Measurements from ENCODE around the gene TMEM220. TPM values are rescaled to one million over a fixed set of nuclear protein-coding genes. Genes with fewer than 3 reads are reported as not detected.
"Not testable (repeated sequence)": the region's sequence is repeated elsewhere in the genome, so short reads cannot be mapped to it uniquely, and the experiment has no call there.

The TMEM220 gene
- polyA plus RNA-seq, 1 donor = 39.7 TPM

DNA sequence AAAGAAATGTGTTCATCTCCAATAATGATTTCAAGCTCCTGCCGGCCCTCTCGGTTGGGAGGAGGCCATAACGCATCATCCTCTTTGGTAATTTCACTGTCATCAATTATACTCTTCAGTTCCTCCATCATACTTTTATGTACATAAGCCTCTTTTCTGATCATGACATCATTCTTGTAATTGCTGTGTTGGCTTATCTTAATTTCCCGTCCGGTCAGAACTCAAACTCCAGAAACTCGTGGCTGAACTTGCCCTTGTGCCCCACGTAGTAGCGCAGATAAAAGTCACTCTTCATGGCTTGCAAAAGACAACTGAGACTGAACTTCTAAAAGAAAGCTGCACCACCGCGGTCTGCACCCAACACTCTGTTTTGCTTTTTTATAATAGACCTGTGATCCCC lies 13.6 kb downstream of the TMEM220 start:
- Histone ChIP-seq H3K36me3 (ENCODE audit: control insufficient read depth, insufficient read depth, low read length) (peaks cover 24% of the 10 kb centered on the region), H3K4me3 (ENCODE audit: low read length) (no peak overlapping the region), H3K4me1 (ENCODE audit: control insufficient read depth, insufficient read depth, low read length) (peaks cover 10% of the 10 kb centered on the region), H3K27me3 (ENCODE audit: control insufficient read depth, insufficient read depth, low read length) (no peaks in the 10 kb centered on the region), H3K9me3 (ENCODE audit: control insufficient read depth, low read depth, low read length) (no peaks in the 10 kb centered on the region), H3K27ac (ENCODE audit: low read length) (peak overlapping the region; percentile 82)
- DNase-seq = peak; percentile 61 to 84
- 100% methylated on average over 1 of the region's 10 CpGs for WGBS (ENCODE audit: insufficient coverage, low lambda C conversion rate)

DNA sequence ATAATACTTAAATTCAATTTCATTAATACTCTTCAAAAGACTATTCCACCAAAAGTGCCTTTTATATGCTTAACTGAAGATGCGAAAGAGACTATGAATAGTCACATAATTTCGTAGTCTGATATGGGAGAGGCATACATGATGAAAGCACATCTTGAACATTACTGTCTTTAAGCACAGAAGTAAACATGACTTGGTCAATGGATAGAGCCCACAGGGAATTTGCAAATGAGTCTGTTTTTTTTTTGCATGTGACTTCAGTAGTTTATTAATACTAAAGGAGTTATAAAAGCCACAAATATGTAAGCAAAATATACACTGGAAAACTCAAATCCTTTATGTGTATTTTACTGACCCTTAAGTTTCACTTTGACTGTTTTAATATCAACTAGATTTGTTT lies 16.5 kb downstream of the TMEM220 start:
- H3K9me3 ChIP-seq (ENCODE audit: control insufficient read depth, low read depth, low read length) = no peaks in the 10 kb centered on the region
- peaks cover 44% of the 10 kb centered on the region for H3K36me3 ChIP-seq (ENCODE audit: control insufficient read depth, insufficient read depth, low read length)
- WGBS (ENCODE audit: insufficient coverage, low lambda C conversion rate) = no CpG with 5 or more reads among the region's 2 CpGs
- H3K4me3 ChIP-seq (ENCODE audit: low read length) = no peak overlapping the region
- H3K4me1 ChIP-seq (ENCODE audit: control insufficient read depth, insufficient read depth, low read length) = peaks cover 10% of the 10 kb centered on the region
- no peak for DNase-seq
- no peaks in the 10 kb centered on the region for H3K27me3 ChIP-seq (ENCODE audit: control insufficient read depth, insufficient read depth, low read length)
- no peak overlapping the region for H3K27ac ChIP-seq (ENCODE audit: low read length)

DNA sequence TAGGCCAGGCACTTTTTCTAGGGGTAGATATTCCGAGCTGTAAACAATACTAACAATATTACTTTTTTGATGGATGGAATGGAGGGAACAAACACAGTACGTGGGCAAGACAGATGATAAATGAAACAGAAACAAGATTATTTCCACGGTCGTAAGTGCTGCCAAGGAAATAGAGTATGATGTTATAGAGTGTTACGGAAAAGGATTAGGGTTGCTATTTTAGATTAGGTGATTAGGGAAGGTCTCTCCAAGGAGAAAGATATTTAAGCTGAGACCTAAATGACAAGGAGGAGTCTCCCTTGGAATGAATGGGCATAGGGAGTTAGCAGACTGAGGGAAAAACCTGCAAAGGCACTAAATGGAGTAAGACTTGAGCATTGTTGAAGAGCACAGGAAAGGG lies 24.1 kb downstream of the TMEM220 start:
- WGBS (ENCODE audit: insufficient coverage, low lambda C conversion rate) = 87% methylated on average over 4 of the region's 5 CpGs
- peaks cover 45% of the 10 kb centered on the region for H3K36me3 ChIP-seq (ENCODE audit: control insufficient read depth, insufficient read depth, low read length)
- H3K4me1 ChIP-seq (ENCODE audit: control insufficient read depth, insufficient read depth, low read length) = no peaks in the 10 kb centered on the region
- no peak for DNase-seq
- no peaks in the 10 kb centered on the region for H3K9me3 ChIP-seq (ENCODE audit: control insufficient read depth, low read depth, low read length)
- H3K4me3 ChIP-seq (ENCODE audit: low read length) = no peak overlapping the region
- no peak overlapping the region for H3K27ac ChIP-seq (ENCODE audit: low read length)
- H3K27me3 ChIP-seq (ENCODE audit: control insufficient read depth, insufficient read depth, low read length) = no peaks in the 10 kb centered on the region

DNA sequence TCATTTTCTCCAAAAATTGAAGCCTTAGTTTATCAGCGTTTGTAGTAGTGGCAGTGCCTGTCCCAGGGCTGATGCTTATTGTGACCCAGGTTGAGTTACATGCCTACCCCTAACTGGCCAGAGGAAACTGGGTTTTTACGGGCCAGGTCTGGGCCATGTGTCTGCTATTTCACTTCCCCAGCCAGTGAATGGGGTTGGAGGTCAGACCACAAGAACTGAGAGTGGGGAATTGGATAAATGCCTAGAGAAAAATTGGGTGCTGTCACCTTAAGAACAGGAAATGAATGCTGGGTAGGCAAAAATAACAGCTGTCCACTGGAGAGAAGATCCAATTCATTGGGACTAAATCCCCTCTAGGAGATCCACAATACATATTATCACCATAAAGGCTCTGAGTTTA lies 27.2 kb downstream of the TMEM220 start:
- no peaks in the 10 kb centered on the region for H3K27me3 ChIP-seq (ENCODE audit: control insufficient read depth, insufficient read depth, low read length)
- DNase-seq = no peak
- no peaks in the 10 kb centered on the region for H3K4me1 ChIP-seq (ENCODE audit: control insufficient read depth, insufficient read depth, low read length)
- no peak overlapping the region for H3K27ac ChIP-seq (ENCODE audit: low read length)
- H3K36me3 ChIP-seq (ENCODE audit: control insufficient read depth, insufficient read depth, low read length) = peaks cover 25% of the 10 kb centered on the region
- WGBS (ENCODE audit: insufficient coverage, low lambda C conversion rate) = no CpG with 5 or more reads among the region's 2 CpGs
- no peak overlapping the region for H3K4me3 ChIP-seq (ENCODE audit: low read length)
- no peaks in the 10 kb centered on the region for H3K9me3 ChIP-seq (ENCODE audit: control insufficient read depth, low read depth, low read length)

DNA sequence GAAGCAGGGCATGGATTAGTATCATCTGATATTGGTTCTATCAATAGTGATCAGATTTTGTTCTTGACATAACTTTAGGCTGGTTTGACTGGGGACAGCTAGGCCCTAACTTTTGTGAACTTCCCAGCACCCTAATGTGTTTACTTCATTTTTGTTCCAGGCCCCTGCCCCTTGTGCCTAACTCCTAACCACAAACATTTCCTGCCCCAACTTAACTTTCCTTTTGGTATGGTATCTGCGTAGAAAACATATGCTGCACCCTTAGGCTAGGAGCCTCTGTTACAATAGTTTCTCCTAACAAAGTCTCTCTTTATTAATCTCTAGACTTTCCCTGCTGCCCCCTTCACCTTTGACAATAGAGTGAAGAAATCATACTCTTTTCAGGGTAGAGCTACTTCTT lies 30.0 kb downstream of the TMEM220 start:
- Histone ChIP-seq H3K36me3 (ENCODE audit: control insufficient read depth, insufficient read depth, low read length) (peaks cover 9% of the 10 kb centered on the region), H3K4me3 (ENCODE audit: low read length) (no peak overlapping the region), H3K27ac (ENCODE audit: low read length) (no peak overlapping the region), H3K27me3 (ENCODE audit: control insufficient read depth, insufficient read depth, low read length) (no peaks in the 10 kb centered on the region), H3K9me3 (ENCODE audit: control insufficient read depth, low read depth, low read length) (no peaks in the 10 kb centered on the region), H3K4me1 (ENCODE audit: control insufficient read depth, insufficient read depth, low read length) (peaks cover 6% of the 10 kb centered on the region)
- DNase-seq = no peak
- WGBS (ENCODE audit: insufficient coverage, low lambda C conversion rate) = 100% methylated on average over 1 of the region's 1 CpG

DNA sequence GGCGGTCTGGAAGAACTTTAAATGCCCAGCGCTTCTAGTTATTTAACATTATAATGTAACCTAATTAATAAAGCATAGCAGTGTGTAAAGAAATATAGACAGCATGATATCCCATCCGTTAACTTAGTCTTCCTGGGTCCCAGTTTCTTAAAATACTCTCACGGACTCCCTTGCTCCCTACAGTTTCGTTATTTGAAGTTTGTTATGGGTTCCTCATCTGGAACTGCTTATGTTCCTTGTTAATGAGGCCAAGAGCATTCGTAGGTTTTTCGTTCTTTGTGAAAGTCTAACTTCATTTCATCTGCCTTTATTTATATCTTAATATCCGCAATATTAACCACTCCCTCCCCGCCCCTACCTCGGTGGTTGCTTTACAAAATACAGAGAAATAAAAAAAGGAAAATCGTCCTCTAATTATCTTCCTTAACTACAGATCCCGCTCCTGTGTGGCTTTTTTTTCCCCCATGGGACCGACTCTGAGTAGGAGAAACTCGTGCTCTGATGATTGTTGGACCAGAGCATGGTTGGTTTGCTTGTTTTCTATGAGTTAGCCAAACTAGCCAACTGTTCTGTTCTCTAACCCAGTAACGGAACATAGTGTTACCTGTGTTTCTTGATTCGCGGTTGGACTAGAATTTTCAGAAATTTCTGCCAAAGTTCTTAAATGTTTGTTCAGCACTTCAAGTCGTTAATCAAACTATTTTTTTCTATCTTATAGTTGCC lies 31.6 kb downstream of the TMEM220 start:
- 43% methylated on average over 8 of the region's 18 CpGs for WGBS (ENCODE audit: insufficient coverage, low lambda C conversion rate)

DNA sequence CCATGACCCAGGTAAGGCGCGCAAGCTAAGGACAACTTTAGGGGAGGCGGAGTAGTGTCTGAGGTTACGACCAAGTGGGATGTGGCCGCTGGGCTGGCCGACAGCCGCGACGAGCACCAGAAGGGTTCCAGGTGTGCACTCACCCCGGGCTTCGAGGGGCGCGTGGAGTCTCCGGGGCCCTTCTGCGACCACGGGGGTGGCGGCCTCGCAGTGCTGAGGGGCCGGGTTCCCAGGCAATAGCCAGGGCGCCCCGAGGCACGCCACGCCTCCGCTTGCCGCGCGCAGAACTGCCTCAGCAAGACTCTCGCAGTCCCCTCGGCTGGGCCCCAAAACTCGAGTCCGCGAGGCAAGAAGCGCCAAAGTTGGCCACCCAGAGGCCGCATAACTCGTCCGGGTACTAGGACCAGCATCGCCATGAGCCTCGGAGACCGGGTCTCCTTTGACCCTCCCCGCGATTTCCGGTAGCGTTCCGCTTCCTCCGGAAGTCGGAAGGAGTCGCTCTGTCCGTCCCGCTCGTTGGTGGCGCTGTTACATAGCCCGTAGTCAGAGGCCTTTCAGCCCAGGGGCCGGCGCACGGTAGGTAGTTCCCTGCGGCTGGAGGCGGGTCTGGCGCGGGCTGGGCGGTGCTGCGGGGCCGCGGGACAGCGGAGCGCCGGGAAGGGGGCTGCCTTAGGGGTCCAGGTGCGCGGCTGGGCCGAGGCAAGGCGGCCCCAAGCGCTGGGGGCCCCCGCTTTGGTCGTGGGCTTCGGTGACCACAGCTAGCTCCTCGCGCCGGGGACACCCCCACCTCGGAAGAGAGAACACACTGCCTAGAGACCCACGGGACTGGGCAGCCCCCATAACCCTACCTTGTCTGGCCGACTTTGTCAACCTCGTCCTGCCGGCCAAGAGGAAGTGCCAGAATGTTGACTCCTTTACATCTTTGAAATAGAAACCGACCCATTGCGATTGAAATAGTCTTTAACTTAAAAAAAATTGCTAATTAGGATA lies 32.4 kb downstream of the TMEM220 start, which contains the start of the genes ADPRM and SCO1:
Gene ADPRM (plus strand): TSS at position 503 of the 990 bp plus-strand sequence. CDS start 7,333 bp downstream, outside the sequence.
Gene SCO1 (minus strand): TSS at position 442 of the 990 bp plus-strand sequence. CDS start 26 bp downstream, at position 416.
- peak; percentile 95 to 97 for DNase-seq
- Histone ChIP-seq H3K27me3 (ENCODE audit: control insufficient read depth, insufficient read depth, low read length) (no peaks in the 10 kb centered on the region), H3K4me1 (ENCODE audit: control insufficient read depth, insufficient read depth, low read length) (peaks cover 9% of the 10 kb centered on the region), H3K27ac (ENCODE audit: low read length) (peak within 1 kb of the TSS; percentile 93), H3K4me3 (ENCODE audit: low read length) (peak within 1 kb of the TSS; percentile 97), H3K36me3 (ENCODE audit: control insufficient read depth, insufficient read depth, low read length) (peaks cover 24% of the 10 kb centered on the region), H3K9me3 (ENCODE audit: control insufficient read depth, low read depth, low read length) (no peaks in the 10 kb centered on the region)
- no CpG with 5 or more reads among the region's 84 CpGs for WGBS (ENCODE audit: insufficient coverage, low lambda C conversion rate)

More for the DNA sequence above, 31.6 kb downstream of the TMEM220 start:
- H3K27me3 ChIP-seq (ENCODE audit: control insufficient read depth, insufficient read depth, low read length) = no peaks in the 10 kb centered on the region
- H3K9me3 ChIP-seq (ENCODE audit: control insufficient read depth, low read depth, low read length) = no peaks in the 10 kb centered on the region
- H3K4me3 ChIP-seq (ENCODE audit: low read length) = peak overlapping the region; percentile 97
- peaks cover 9% of the 10 kb centered on the region for H3K4me1 ChIP-seq (ENCODE audit: control insufficient read depth, insufficient read depth, low read length)
- H3K36me3 ChIP-seq (ENCODE audit: control insufficient read depth, insufficient read depth, low read length) = peaks cover 16% of the 10 kb centered on the region
- DNase-seq = peak in 1 of 2 donors; percentile 40
- peak overlapping the region; percentile 93 for H3K27ac ChIP-seq (ENCODE audit: low read length)

DNA sequence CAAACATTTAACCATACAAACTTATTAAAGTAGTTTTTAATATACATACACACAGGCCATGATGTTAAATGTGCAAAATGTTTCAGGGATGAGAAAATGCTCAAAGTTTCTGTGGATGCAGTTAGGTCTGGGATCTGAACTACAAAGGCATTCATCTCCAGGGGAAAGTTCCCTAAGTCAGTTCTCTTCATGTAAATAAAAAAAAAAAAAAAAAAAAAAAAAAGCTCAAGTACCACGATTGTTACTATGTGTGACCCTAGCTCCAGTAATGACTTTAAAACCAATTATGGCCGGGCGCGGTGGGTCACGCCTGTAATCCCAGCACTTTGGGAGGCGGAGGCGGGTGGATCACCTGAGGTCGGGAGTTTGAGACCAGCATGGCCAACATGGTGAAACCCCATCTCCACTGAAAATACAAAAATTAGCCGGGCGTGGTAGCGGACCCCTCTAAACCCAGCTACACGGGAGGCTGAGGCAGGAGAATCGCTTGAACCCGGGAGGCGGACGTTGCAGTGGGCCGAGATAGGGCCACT lies 33.9 kb downstream of the TMEM220 start:
- peak overlapping the region; percentile 97 for H3K4me3 ChIP-seq (ENCODE audit: low read length)
- WGBS (ENCODE audit: insufficient coverage, low lambda C conversion rate) = 87% methylated on average over 6 of the region's 17 CpGs
- peak overlapping the region; percentile 93 for H3K27ac ChIP-seq (ENCODE audit: low read length)
- not testable (repeated sequence) for H3K27me3 ChIP-seq (ENCODE audit: control insufficient read depth, insufficient read depth, low read length); H3K4me1 ChIP-seq (ENCODE audit: control insufficient read depth, insufficient read depth, low read length); DNase-seq; H3K9me3 ChIP-seq (ENCODE audit: control insufficient read depth, low read depth, low read length)
- peaks cover 38% of the 10 kb centered on the region for H3K36me3 ChIP-seq (ENCODE audit: control insufficient read depth, insufficient read depth, low read length)

DNA sequence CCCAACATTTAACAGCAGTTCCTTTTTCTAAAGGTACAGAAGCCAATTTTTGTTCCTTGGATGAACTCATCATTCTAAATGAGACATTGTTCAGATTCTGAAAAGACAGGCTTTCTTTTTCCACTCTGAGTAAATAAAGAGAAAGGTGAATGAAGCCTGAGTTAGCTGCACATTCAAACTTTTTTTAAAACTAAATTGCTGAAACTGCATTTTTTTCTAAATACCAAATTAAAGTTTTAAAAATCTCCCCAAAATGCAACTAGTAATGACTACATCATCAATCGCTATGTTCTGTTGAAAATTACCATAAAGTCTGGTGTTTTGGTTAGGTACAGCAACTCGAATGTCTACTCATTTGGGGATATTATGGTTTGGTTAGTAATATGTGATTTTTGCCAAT lies 42.3 kb downstream of the TMEM220 start:
- no CpG with 5 or more reads among the region's 2 CpGs for WGBS (ENCODE audit: insufficient coverage, low lambda C conversion rate)
- H3K4me1 ChIP-seq (ENCODE audit: control insufficient read depth, insufficient read depth, low read length) = no peaks in the 10 kb centered on the region
- H3K27me3 ChIP-seq (ENCODE audit: control insufficient read depth, insufficient read depth, low read length) = no peaks in the 10 kb centered on the region
- H3K27ac ChIP-seq (ENCODE audit: low read length) = no peak overlapping the region
- DNase-seq = no peak
- H3K9me3 ChIP-seq (ENCODE audit: control insufficient read depth, low read depth, low read length) = no peaks in the 10 kb centered on the region
- peaks cover 62% of the 10 kb centered on the region for H3K36me3 ChIP-seq (ENCODE audit: control insufficient read depth, insufficient read depth, low read length)
- H3K4me3 ChIP-seq (ENCODE audit: low read length) = no peak overlapping the region

DNA sequence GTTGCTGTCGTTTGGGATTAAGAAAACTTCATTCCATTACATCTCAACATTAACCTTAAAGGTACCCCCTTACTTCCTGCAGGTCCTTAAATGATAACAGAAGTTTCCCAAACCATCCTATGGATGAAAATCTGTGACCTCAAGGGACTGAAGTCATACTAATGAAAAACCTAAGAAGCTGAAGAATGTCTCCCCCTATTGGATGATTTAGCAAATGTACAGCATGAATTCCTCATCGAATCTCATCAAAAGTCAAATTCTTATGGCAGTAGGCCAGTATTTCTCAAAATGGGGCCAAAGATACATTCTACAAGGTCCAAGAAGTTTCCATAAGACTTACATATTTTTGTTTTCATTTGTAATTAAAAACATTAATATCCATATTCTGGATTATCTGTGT lies 46.0 kb downstream of the TMEM220 start:
- no peak for DNase-seq
- Histone ChIP-seq H3K27me3 (ENCODE audit: control insufficient read depth, insufficient read depth, low read length) (no peaks in the 10 kb centered on the region), H3K9me3 (ENCODE audit: control insufficient read depth, low read depth, low read length) (no peaks in the 10 kb centered on the region), H3K36me3 (ENCODE audit: control insufficient read depth, insufficient read depth, low read length) (peaks cover 58% of the 10 kb centered on the region), H3K4me1 (ENCODE audit: control insufficient read depth, insufficient read depth, low read length) (no peaks in the 10 kb centered on the region), H3K4me3 (ENCODE audit: low read length) (no peak overlapping the region), H3K27ac (ENCODE audit: low read length) (no peak overlapping the region)
- 80% methylated on average over 1 of the region's 2 CpGs for WGBS (ENCODE audit: insufficient coverage, low lambda C conversion rate)
